Bronchial epithelial cell (primary cell): ENCODE results near the gene LDLRAD4. TPM values are rescaled to one million over a fixed set of nuclear protein-coding genes. Genes with fewer than 3 reads are reported as not detected.
"Not testable (repeated sequence)": the region's sequence is repeated elsewhere in the genome, so short reads cannot be mapped to it uniquely, and the experiment has no call there.

ENCODE experiments used
- DNase-seq: peaks from one replicate; pipeline ENCODE4 v3.0.0-alpha.2; 2010; ENCODE audit warnings: low read depth
- FAIRE-seq: peaks from 2 replicates; lab custom pipeline; 2011; peaks lifted over from hg19 to GRCh38; lab: Jason Lieb, UNC
- H3K27me3 ChIP-seq: 2 replicates; pipeline ENCODE4 v1.5.1; 2011; ENCODE audit warnings: low read length; ENCODE audit not compliant: control insufficient read depth, insufficient read depth
- H3K36me3 ChIP-seq: 2 replicates; pipeline ENCODE4 v1.5.1; 2011; ENCODE audit warnings: low read length; ENCODE audit not compliant: control insufficient read depth, insufficient read depth
- H3K4me3 ChIP-seq: 2 replicates; pipeline ENCODE4 v1.5.1; 2011; ENCODE audit warnings: mild to moderate bottlenecking, low read depth, low read length, control low read depth
- total RNA-seq: library from RNA; depleted of rRNA; stranded (reverse); fragments of >200 nt; gene quantifications from 2 replicates; pipeline ENCODE4 v1.2.1, GENCODE V29; 2014
- TF ChIP-seq, protein P1 (sequence below): IDR thresholded peaks from 2 replicates; pipeline ENCODE4 v1.5.1; 2011; ENCODE audit warnings: mild to moderate bottlenecking, moderate library complexity, low read length, control low read depth, inconsistent platforms; ENCODE audit not compliant: insufficient read depth, severe bottlenecking

The LDLRAD4 gene
- total RNA-seq, 1 donor from 2014 or later, result not detected

DNA sequence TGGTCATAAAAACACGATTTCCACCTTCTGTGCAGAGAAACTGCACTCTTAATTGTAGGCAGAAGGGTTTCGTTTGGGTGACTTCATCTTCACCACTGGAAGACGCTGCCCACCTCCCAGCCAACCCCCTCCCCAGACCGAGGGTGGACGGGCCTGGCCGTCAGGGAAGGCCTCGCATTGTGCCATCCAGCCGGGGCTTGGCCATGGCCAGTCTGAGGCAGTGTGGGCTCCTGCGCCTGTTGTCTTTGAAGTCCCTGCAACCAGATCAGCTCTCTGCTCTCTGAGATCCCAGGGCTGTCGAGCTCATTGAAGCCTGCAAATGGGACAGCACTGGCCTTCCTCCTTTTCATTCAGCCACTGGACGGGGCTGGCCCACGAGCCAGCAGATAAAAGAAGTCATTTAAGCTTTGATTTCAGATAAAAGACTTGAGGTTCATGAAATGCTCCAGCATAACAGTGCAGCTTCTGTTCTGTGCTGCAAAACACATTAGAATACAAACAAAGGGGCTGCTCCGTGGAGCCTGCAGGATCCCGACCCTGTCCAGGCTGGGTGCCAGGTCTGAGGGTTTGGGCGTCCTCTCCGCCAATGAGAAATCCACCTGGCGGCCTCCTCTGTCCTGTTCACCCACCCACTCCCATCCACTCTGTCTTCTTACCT, 253.5 kb downstream of the LDLRAD4 start:
- TF ChIP-seq, protein P1, sequence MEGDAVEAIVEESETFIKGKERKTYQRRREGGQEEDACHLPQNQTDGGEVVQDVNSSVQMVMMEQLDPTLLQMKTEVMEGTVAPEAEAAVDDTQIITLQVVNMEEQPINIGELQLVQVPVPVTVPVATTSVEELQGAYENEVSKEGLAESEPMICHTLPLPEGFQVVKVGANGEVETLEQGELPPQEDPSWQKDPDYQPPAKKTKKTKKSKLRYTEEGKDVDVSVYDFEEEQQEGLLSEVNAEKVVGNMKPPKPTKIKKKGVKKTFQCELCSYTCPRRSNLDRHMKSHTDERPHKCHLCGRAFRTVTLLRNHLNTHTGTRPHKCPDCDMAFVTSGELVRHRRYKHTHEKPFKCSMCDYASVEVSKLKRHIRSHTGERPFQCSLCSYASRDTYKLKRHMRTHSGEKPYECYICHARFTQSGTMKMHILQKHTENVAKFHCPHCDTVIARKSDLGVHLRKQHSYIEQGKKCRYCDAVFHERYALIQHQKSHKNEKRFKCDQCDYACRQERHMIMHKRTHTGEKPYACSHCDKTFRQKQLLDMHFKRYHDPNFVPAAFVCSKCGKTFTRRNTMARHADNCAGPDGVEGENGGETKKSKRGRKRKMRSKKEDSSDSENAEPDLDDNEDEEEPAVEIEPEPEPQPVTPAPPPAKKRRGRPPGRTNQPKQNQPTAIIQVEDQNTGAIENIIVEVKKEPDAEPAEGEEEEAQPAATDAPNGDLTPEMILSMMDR, result no peak
- FAIRE-seq, result no peak
- no peaks in the 10 kb centered on the region for H3K27me3 ChIP-seq

DNA sequence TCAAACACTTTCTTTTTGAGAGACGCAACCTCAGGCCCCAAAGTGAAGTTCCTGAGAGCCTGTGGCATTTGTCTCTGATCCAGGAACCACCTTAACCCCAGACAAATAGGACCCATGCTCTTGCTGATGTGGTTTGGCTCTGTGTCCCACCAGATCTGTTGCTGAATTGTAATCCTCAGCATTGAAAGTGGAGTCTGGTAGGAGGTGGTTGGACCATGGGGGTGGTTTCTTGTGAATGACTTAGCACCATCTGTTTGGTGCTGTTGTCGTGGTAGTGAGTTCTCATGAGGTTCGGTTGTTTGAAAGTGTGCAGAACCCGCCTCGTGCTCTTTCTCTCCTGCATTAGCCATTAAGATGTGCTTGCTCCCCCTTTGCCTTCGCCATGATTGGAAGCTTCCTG, 255.2 kb downstream of the LDLRAD4 start:
- TF ChIP-seq, protein P1, result no peak
- Histone ChIP-seq H3K36me3 (no peaks in the 10 kb centered on the region), H3K27me3 (no peaks in the 10 kb centered on the region), H3K4me3 (no peak overlapping the region)
- DNase-seq (no peak), FAIRE-seq (no peak)

More for the DNA sequence above, 253.5 kb downstream of the LDLRAD4 start:
- Histone ChIP-seq H3K36me3 (no peaks in the 10 kb centered on the region), H3K4me3 (no peak overlapping the region)
- no peak for DNase-seq

DNA sequence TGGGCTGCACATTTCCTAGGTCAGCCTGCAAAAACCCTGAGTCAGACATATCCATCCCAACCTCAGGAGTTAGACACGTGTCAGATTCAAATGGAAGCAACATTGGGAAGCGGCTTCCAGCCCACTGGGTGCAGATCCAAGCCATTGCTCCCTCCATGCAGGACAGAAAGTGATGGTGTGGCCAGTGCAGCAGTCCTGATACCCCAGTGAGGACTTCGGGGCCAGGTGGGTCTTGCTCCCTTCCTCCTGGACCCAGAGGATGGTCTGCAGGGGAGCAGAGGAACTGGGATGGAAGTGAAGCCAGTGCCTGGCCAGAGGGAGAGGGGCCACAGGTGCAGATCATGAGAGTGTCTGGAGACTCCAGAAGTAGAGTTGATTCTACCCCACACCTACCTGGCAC, 255.8 kb downstream of the LDLRAD4 start:
- no peak for FAIRE-seq
- Histone ChIP-seq H3K36me3 (no peaks in the 10 kb centered on the region), H3K4me3 (no peak overlapping the region), H3K27me3 (no peaks in the 10 kb centered on the region)
- TF ChIP-seq, protein P1, result no peak
- no peak for DNase-seq

DNA sequence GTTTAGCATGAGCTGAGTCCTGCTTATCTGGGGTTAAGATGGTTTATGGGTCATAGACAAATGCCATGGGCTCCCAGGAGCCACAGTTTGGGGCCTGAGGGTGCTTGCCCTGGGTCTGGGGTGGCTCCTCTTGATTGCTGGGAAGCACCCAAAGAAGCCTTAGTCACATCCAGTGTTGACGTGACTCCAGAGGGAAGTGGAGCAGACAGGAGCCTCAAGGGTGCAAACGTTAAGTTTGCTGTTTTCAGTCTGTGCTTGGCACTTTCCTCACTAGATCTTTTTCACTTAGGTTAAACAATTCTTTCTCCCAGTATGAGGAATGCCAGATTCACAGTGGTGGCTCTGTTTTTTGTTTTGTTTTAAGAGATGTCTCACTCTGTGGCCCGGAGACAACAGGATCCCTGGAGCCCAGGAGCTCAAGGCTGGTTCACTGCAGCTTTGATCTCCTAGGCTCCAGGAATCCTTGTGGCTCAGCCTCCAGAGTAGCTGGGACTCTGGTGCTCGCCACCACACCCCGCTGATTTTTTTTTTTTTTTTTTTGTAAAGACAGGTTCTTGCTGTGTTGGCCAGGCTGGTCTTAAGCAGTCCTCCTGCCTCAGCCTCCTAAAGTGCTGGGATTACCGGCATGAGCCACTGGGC, 256.5 kb downstream of the LDLRAD4 start:
- DNase-seq, result no peak
- FAIRE-seq, result no peak
- Histone ChIP-seq H3K4me3 (no peak overlapping the region), H3K27me3 (no peaks in the 10 kb centered on the region), H3K36me3 (no peaks in the 10 kb centered on the region)
- TF ChIP-seq, protein P1, result no peak

DNA sequence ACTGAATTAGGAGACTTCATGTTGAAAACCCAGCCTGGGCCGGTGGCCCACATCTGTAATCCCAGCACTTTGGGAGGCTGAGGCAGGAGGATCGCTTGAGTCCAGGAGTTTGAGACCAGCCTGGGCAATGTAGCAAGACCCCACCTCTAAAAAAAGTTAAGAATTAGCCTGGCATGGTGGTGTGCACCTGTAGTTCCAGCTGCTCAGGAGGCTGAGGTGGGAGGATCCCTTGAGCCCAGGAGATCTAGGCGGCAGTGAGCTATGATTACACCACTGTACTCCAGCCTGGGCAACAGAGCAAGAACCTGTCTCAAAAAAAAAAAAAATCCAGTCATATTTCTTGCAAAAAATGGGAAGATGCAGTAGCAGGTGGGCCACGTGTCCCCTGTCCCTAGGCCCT, 257.8 kb downstream of the LDLRAD4 start:
- not testable (repeated sequence) for FAIRE-seq, H3K36me3 ChIP-seq, H3K4me3 ChIP-seq, H3K27me3 ChIP-seq, DNase-seq

DNA sequence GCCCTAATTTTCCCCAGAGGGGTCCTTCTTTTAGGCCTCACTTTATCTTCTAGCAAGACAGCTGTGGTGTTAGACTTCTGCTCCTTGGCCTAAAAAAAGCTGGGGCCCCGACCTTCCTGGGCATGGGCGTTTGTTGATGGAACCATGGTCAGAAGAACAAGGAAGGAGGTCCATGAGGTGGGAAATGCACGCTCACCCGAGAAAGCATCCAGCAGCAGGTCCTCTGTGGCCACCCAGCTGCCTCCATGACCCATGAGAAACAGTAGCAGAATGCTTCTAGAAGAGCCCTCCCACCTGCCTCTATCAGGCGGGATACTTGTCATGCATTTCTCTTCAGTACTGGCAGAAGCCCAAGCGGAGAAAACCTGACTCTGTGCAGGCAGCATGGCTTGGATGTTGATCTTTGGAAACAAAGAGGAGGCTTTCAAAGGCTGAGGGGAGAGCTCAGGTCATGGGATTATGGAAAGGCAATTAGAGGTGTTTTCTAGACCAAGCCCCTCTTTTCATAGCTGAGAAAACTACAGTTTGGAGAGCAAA, 258.7 kb downstream of the LDLRAD4 start:
- Histone ChIP-seq H3K4me3 (no peak overlapping the region), H3K27me3 (no peaks in the 10 kb centered on the region), H3K36me3 (no peaks in the 10 kb centered on the region)
- FAIRE-seq (no peak), DNase-seq (no peak)
- TF ChIP-seq, protein P1, result no peak
